Endothelial cell of umbilical vein (primary cell): ENCODE measurements around the gene ICOSLG. TPM values are rescaled to one million over a fixed set of nuclear protein-coding genes. Genes with fewer than 3 reads are reported as not detected.
"Not testable (repeated sequence)": the region's sequence is repeated elsewhere in the genome, so short reads cannot be mapped to it uniquely, and the experiment has no call there.

Experiments used
- BruUV-seq: library from RNA; stranded (reverse); fragments of 400-500 nt; replicated peaks from 2 replicates; lab custom pipeline; 2021; lab: Mats Ljungman, UMichigan
- CTCF ChIA-PET: fragments of 300-600, 350-600 bp; sonication (Branson Sonifier 250); formaldehyde crosslinking; loops from one replicate; lab custom pipeline; 2021; ENCODE audit warnings: antibody characterized with exemption, inconsistent platforms; lab: Charles Lee
- POLR2A ChIA-PET: fragments of 300-600, 350-600 bp; sonication (Branson Sonifier 250); formaldehyde crosslinking; loops from one replicate; lab custom pipeline; 2021; ENCODE audit warnings: antibody characterized with exemption, inconsistent platforms; lab: Charles Lee
- DNase-seq: peaks from one replicate; pipeline ENCODE4 v3.0.0-alpha.2; 2011; ENCODE audit warnings: low read depth, low spot score
- FAIRE-seq: peaks from 2 replicates; lab custom pipeline; 2011; peaks lifted over from hg19 to GRCh38; lab: Jason Lieb, UNC
- H2AFZ ChIP-seq: 2 replicates; pipeline ENCODE4 v1.6.0; 2012; ENCODE audit warnings: low read depth, low read length, control low read depth, inconsistent platforms
- H3K27ac ChIP-seq: 2 replicates; pipeline ENCODE4 v1.5.1; 2011; ENCODE audit warnings: low read depth, mild to moderate bottlenecking, control low read depth, low read length, moderate library complexity; ENCODE audit not compliant: insufficient read depth
- H3K27me3 ChIP-seq, 2 experiments: 2 replicates each; pipeline versions ENCODE4 v1.6.0 to v1.6.1; 2011; ENCODE audit warnings: low read length in 2 of 2, mixed read lengths in 1 of 2; ENCODE audit not compliant: control insufficient read depth in 2 of 2, insufficient read depth in 2 of 2
- H3K36me3 ChIP-seq, 2 experiments: 2 replicates in 1 of 2; 3 replicates in 1 of 2; pipeline ENCODE4 v1.5.1; 2011; ENCODE audit warnings: low read length in 2 of 2, mild to moderate bottlenecking in 1 of 2, moderate library complexity in 1 of 2; ENCODE audit not compliant: control insufficient read depth in 2 of 2, insufficient read depth in 2 of 2; ENCODE audit errors: extremely low read depth in 1 of 2
- H3K4me1 ChIP-seq: 3 replicates; pipeline ENCODE4 v1.5.1; 2011; ENCODE audit warnings: mild to moderate bottlenecking, low read length; ENCODE audit not compliant: control insufficient read depth, insufficient read depth; ENCODE audit errors: extremely low read depth
- H3K4me2 ChIP-seq: 2 replicates; pipeline ENCODE4 v1.6.1; 2011; ENCODE audit warnings: low read length, control low read depth, mixed read lengths; ENCODE audit not compliant: insufficient read depth
- H3K4me3 ChIP-seq, 3 experiments: fragments of 200-600 bp in 1 of 3; sonication (generic), shearing (Covaris generic) in 1 of 3; replicated peaks in 1 of 3; 2 replicates each; pipeline ENCODE4 v1.5.1; 2011 to 2016; ENCODE audit warnings: control low read depth in 3 of 3, low read length in 3 of 3, mild to moderate bottlenecking in 2 of 3, inconsistent platforms in 1 of 3, low read depth in 1 of 3, moderate library complexity in 1 of 3; ENCODE audit not compliant: insufficient read depth in 1 of 3
- H3K79me2 ChIP-seq: 2 replicates; pipeline ENCODE4 v1.6.0; 2012; ENCODE audit warnings: low read length, inconsistent platforms; ENCODE audit not compliant: control insufficient read depth, insufficient read depth
- H3K9ac ChIP-seq: replicated peaks from 2 replicates; pipeline ENCODE3; 2011; ENCODE audit warnings: low read length, control low read depth; ENCODE audit not compliant: insufficient read depth; ENCODE audit errors: extremely low read depth
- H3K9me1 ChIP-seq: replicated peaks from 3 replicates; pipeline ENCODE4 v1.6.0; 2011; ENCODE audit warnings: mild to moderate bottlenecking, low read length; ENCODE audit not compliant: control insufficient read depth, insufficient read depth; ENCODE audit errors: extremely low read depth
- H3K9me3 ChIP-seq: replicated peaks from 2 replicates; pipeline ENCODE4 v1.5.1; 2012; ENCODE audit warnings: low read length, inconsistent platforms; ENCODE audit not compliant: control insufficient read depth, insufficient read depth
- H4K20me1 ChIP-seq: replicated peaks from 2 replicates; pipeline ENCODE3; 2011; ENCODE audit warnings: mild to moderate bottlenecking, low read length; ENCODE audit not compliant: control insufficient read depth, insufficient read depth; ENCODE audit errors: extremely low read depth
- EZH2 ChIP-seq: IDR thresholded peaks from 2 replicates; pipeline ENCODE4 v1.6.1; 2012; ENCODE audit warnings: borderline replicate concordance, low read depth, mild to moderate bottlenecking, moderate library complexity, low read length, inconsistent platforms; ENCODE audit not compliant: severe bottlenecking
- FOS ChIP-seq: IDR thresholded peaks from 2 replicates; pipeline ENCODE4 v1.6.1; 2011; ENCODE audit warnings: mild to moderate bottlenecking, low read length, moderate library complexity, borderline replicate concordance; ENCODE audit not compliant: insufficient read depth
- MYC ChIP-seq: IDR thresholded peaks from one replicate; pipeline ENCODE4 v1.6.1; 2011; ENCODE audit warnings: mild to moderate bottlenecking, low read depth, low read length
- POLR2A ChIP-seq: IDR thresholded peaks from 2 replicates; pipeline ENCODE4 v1.6.1; 2012; ENCODE audit warnings: low read depth, mild to moderate bottlenecking, control low read depth, low read length
- dilution Hi-C: fragments of 300-500 bp; cut with MboI; formaldehyde crosslinking; loops from one replicate; pipeline ENCODE4 v1.15.0; 2019; ENCODE audit warnings: low sequenced_read_pairs; ENCODE audit not compliant: extremely low pct_ligation_motif_present
- intact Hi-C: fragments of 100-400 bp; cut with micrococcal nuclease; formaldehyde crosslinking; loops from one replicate; pipeline ENCODE4 v1.10.0; 2022
- polyA plus RNA-seq, 4 experiments: library from polyadenylated mRNA; depleted of rRNA in 3 of 4; stranded (reverse) in 3 of 4; unstranded in 1 of 4; fragments of >200 nt; gene quantifications; 2 replicates each; pipeline versions ENCODE4 v1.2.1 to v1.2.3, GENCODE V29; 2011 to 2012; ENCODE audit warnings: missing spikeins in 1 of 4
- total RNA-seq: library from RNA; stranded (reverse); gene quantifications from 2 replicates; pipeline ENCODE4 v1.2.3, GENCODE V29; 2021
- TF ChIP-seq, protein P1 (sequence below): IDR thresholded peaks from 2 replicates; pipeline ENCODE4 v1.6.1; 2011; ENCODE audit not compliant: insufficient read depth, insufficient read length

Gene ICOSLG
- total and polyA plus RNA-seq, 2 donors (not counting 3 experiments of a cell fraction or from before 2014, with no cell fraction given): 0.91 to 2.9 TPM

DNA sequence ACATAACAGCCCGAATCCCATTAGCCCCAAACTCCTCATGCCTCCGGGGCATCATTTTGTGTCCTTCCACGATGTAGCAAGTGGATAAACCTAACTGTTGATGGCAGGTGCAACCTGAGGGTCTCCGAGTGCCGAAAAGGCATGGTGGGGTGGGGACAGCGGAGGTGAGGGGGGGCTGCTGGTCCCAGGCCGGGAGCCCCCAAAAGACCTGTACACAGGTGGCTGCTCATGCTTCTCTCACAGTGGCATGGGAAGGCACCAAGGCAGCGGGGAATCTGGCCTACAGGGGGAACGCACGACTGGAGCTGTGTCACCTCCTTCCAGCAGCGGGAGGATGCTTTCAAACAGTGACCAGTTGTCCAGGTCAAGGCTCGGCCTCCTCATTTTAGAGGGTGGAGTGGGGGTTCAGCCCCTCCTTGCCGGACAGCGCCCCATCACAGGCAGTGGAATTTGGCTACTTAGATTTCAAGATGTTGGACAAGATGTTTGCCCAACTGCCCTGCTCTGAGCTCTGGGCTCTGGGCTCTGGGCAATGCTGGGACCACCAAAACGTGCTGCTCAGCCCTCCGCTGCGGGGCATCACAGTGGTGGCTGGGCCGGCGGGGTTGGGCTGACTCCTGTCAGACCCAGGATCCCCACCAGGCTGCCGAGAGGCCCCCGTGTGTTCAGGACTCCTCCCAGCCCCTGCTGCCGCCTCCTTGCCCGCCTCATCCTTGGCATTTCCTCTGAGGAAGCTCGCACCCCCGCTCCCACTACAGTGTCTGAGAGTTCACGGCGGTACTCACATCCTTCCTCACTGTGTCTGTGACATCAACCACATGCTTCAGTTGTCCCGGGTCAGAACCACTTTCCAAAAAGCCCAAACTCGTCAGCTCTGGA lies 13.3 kb upstream of the ICOSLG start:
- Histone ChIP-seq H4K20me1 (no peaks in the 10 kb centered on the region), H3K27ac (no peak overlapping the region), H3K4me3 (no peak overlapping the region), H2AFZ (peak overlapping the region; percentile 69), H3K79me2 (no peaks in the 10 kb centered on the region), H3K4me2 (no peak overlapping the region), H3K36me3 (no peaks in the 10 kb centered on the region), H3K9me3 (no peaks in the 10 kb centered on the region), H3K9me1 (no peaks in the 10 kb centered on the region), H3K4me1 (peaks cover 8% of the 10 kb centered on the region), H3K27me3 (no peaks in the 10 kb centered on the region), H3K9ac (no peak overlapping the region)
- dilution Hi-C loops: no loop called here
- peak; percentile 26 for DNase-seq
- peak; percentile 73 for FAIRE-seq
- ChIA-PET CTCF (interaction anchor here (0.7 kb wide), 1 partner anchor 12 kb away, joined by 3 read pairs; no protein-coding TSS in a partner anchor), POLR2A (no interaction called here)
- BruUV-seq: no TSS peak
- no peak for TF ChIP-seq MYC
- TF ChIP-seq, protein P1, sequence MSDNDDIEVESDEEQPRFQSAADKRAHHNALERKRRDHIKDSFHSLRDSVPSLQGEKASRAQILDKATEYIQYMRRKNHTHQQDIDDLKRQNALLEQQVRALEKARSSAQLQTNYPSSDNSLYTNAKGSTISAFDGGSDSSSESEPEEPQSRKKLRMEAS: no peak
- no peak for TF ChIP-seq EZH2
- TF ChIP-seq POLR2A: no peak
- TF ChIP-seq FOS: no peak
- intact Hi-C loops: no loop called here

DNA sequence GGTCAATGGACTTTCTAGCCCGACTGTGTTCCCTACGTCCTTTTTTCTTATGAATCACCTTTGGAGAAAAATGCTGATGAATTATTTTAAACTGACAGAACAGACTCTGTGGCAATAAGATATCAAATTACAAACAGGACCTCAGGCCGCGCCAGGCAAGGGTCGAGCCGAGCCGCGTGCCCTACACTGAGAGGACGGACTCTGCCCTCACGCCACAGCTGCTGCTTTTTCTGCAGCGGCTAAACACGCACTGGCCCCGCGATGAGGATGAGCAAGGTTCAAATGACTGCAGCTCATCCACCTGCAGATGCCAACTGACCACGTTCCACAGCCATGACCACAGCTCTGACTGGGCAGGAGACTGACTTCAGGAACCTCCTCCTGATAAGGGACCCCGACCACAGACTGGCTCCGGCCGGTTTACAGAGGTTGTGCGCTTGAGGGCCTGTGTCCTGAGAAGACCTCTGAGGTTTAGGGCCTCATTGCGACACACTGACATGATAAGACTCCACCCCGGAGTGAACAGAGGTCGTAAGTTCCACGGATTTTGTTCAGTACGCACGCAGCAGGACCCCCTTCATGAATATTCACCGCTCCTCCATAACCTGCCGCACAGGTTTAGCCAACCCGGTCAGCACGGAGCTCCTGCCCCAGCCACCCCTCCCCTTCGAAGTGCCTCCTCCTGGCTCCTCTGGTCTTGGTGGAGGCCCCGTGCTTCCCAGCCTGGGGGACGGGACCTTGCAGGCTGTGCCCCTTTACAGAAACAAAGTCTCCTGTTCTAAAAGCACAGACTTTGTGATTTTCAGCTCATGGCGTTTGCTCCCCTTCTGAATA lies 8.7 kb upstream of the ICOSLG start:
- H3K9ac ChIP-seq, DNase-seq, H3K27me3 ChIP-seq, POLR2A ChIA-PET, H3K27ac ChIP-seq, H3K36me3 ChIP-seq, H4K20me1 ChIP-seq, H2AFZ ChIP-seq, H3K4me3 ChIP-seq, dilution Hi-C loops, H3K9me1 ChIP-seq, CTCF ChIA-PET, H3K79me2 ChIP-seq, H3K9me3 ChIP-seq, H3K4me1 ChIP-seq, BruUV-seq, H3K4me2 ChIP-seq, FAIRE-seq, intact Hi-C loops: not testable (repeated sequence)

DNA sequence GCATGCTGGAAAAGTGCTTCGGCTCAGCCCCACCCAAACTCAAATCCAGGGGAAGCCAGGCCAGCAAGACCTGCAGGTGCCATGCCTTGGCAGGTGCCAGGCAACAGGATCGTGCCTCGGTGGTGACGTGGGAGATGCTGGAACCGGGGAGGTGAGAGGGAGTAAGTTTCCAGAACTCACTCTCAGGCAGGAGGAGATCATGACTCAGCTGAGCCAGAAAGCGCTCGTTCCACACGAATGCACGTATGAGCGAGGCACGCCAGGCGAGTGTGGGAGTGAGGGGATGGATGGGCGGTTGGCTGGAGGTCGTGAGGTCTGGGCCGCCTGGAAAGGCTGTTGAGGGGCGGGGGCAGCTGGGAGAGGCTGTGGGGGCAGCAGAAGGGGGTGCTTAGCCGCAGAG lies 7.2 kb upstream of the ICOSLG start:
- H3K4me3 ChIP-seq, H3K79me2 ChIP-seq, DNase-seq, H4K20me1 ChIP-seq, H3K36me3 ChIP-seq, H3K4me1 ChIP-seq, H3K9me3 ChIP-seq, dilution Hi-C loops, POLR2A ChIA-PET, intact Hi-C loops, CTCF ChIA-PET, FAIRE-seq, BruUV-seq, H3K9me1 ChIP-seq, H2AFZ ChIP-seq, H3K4me2 ChIP-seq, H3K27me3 ChIP-seq, H3K27ac ChIP-seq, H3K9ac ChIP-seq: not testable (repeated sequence)
